HG03520 (cell line): Measurements from ENCODE around the gene ZNG1B.
"Not testable (repeated sequence)": the region's sequence is repeated elsewhere in the genome, so short reads cannot be mapped to it uniquely, and the experiment has no call there.

Source experiments
- ATAC-seq: cut with Tn5 transposase; IDR thresholded peaks from one replicate; pipeline ENCODE4 v1.9.1; 2021; ENCODE audit warnings: mild to moderate bottlenecking, moderate library complexity; ENCODE audit not compliant: unreplicated experiment

Gene ZNG1B

DNA sequence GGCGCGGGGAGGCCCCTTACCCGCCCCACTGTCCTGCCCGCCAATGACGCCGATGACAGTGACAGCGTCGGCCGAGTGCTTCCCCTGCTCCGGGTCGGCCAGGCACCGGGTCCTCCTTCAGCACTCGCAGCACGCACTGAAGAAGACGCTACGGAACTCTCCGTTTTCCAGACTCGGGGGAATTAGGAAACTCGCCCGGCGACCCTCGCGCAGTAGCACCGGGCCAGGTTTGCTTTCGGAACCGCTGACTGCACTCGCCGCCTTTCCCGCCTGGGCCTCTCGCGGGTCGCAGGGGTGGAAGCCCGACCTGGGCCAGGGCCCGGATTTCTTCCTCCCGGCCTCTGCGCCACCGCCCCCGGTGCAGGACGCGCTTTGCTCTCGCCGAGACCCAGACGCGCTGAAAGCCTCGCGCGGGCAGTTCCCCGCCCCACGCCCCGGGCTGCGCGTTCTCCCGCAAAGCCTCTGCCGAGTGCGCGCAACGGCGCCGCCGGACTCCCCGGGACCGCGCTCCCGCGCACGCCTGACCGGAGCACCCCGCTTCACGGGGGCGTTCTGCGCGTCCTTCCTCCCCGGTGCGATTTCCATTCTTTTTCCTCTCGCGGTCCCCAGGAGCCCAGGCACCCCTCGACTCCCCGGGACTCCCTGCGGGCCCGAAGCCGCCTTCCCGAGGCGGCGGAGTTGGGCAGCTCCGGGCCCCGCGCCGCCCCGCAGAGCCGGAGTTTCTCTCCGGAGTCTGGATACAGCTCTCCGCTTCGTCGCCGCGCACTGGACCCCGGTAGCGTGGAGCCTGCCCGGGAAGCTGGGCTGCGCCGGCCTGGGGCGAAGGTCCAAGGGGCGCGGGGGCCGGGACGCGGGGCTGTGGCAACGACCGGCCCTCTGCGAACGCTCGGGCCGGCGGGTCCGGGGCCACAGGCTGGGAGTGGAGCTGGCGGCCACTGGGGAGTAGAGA lies 65.9 kb downstream of the ZNG1B start:
- ATAC-seq = peak; percentile 59

DNA sequence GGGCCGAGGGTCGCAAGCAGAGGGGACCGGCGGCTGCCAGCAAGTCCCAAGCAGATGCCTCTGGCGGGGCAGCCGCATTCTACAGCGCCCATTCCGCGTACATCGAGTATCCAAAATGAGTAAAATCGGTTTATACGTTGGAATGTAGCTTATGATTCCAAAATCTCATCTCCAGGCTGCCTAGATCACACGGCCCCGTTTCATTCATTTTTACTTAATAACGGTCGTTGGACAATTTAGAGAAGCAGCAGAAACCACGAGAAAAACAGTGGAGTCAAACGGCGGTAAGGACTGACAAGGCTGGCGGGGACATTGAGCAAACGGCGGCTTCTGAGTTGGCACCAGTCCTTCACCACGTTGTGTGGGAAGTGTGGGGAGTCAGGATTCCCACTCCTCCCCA lies 66.6 kb downstream of the ZNG1B start:
- not testable (repeated sequence) for ATAC-seq

DNA sequence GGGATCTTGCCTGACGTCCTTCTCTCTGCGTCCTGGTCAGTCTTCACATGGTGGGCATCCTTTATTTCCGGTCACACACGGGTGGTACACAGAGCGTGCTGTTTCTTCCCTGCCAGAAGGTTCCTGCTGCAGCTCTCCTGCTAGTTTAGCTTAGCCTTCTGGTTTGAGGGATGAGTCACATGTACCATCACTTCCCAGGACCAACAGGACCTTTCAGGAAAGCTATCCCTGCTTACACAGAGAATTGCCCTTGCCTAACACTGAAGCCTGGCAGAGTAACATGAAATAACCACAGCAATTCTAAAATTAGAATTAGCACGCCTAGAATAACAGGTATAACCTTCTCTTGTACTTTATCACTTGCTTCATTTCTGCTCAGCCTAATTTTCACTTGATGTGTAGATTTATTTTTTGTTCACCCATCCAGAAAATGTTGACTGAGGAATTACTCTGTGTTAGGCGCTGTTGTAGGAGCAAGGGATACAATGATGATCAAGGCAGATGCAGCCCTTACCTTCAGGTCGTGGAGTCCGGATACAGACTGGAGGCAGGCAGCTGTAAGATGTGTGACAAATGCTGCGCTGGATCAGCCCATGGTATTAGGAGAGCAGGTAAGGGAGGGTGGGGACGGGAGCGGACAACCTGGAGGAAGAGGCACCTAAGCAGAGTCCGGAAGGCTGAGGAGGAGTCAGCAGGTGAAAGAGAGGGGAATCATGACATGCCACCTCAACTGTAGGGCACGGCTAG lies 70.1 kb downstream of the ZNG1B start:
- not testable (repeated sequence) for ATAC-seq

DNA sequence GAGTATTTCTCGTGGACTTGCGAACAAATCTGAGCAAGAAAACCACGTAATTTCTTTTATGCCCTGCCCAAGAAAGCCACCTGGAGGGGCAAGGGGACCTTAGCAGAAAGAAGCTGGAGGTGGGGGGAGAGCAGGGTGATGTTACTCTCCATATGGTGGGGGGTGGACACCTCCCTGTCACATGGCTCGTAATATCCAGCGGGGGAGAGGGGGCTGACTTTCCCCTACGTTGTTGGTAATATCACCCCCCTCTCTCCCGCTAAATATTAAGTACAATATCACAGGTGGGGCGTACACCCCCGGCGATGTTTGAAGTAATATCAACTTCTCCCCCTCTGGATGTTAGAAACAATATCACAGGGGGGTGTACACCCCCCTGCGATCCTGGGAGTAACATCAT lies 70.7 kb downstream of the ZNG1B start:
- ATAC-seq = not testable (repeated sequence)

DNA sequence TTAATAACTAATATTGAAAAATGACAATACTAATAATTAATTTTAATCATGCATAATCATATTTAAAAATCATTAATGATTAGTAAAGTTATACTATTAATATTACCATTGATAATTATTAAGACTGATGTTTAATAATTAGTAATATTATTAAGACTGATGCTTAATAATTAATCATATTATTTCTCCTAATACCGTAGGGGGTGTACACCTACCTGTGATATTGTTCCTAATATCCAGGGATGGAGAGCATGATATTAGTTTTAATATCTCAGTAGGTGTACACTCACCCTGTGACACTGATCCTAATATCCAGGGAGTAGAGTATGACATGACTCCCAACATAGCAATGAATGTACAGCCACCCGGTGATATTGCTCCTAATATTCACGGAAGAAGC lies 73.4 kb downstream of the ZNG1B start:
- ATAC-seq = not testable (repeated sequence)

DNA sequence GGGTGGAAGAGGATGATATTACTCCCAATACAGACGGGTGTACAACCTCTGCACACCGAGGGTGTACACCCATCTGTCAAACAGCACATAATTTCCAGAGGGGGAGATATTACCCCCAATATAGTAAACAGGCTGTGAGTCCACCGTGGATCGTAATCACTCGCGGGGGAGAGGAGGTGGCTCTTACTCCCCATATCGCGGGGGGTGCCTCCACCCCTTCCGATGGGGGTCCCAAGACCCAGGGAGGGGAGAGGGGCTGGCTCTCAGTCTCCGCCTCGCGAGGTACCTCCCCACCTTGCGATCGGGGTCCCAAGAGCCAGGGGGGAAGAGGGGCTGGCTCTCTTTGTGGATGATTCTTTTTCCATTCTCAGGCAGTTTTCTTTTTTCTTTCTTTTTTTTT lies 74.4 kb downstream of the ZNG1B start:
- ATAC-seq = not testable (repeated sequence)

DNA sequence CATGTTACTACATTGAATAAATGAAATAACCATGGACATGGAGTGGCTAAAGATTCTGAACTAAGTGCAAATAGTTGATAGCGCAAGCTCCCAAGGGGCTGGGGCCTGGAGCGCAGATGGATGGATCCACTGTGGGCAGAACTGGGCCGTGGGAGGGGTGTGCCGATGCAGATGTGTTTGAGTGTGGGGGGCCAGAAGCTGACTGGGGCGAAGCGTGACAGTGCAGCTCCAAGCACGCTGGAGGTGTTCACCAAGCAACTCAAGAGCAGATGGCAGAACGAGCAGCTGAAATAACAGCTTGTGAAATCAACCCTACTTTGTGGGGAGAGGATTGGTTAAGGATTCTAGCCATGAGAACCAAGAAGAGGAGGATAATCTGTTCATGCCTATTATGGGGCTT lies 78.0 kb downstream of the ZNG1B start:
- ATAC-seq = not testable (repeated sequence)

DNA sequence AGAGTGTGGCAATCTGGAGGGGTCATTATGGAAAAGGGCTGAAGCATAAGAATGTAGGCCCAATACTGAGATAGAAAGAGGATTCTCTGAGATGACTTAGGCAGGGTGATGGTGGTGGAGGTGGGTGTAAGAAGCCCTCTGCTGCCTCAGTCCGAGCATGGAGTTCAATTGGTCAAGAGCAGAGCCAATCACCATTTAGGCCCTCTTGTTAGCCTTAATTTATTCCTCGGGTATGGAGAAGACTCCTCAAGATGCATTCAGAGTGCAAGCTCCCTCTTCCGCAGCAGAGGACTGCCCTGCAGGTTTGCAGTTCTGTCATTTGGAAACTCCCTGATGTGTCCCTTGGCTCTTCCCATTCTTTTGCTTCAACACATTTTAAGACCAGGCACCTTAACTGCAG lies 78.5 kb downstream of the ZNG1B start:
- not testable (repeated sequence) for ATAC-seq

DNA sequence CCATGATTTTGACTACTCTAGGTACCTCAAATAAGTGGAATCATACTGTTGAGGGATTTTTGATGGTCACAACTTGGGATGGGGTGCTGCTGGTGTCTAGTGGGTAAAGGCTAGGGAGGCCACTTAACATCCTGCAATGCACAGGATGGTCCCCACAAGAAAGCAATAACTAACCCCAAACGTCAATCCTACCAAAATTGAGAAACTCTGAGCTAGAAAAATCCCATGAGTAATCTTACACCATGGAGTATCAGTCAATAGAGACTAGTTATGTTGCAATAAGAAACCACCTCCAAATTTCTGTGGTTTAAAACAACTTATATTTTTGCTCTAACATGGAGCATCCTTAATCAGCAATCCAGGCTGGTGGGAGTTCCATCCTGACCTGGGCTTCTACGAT lies 79.5 kb downstream of the ZNG1B start:
- not testable (repeated sequence) for ATAC-seq

DNA sequence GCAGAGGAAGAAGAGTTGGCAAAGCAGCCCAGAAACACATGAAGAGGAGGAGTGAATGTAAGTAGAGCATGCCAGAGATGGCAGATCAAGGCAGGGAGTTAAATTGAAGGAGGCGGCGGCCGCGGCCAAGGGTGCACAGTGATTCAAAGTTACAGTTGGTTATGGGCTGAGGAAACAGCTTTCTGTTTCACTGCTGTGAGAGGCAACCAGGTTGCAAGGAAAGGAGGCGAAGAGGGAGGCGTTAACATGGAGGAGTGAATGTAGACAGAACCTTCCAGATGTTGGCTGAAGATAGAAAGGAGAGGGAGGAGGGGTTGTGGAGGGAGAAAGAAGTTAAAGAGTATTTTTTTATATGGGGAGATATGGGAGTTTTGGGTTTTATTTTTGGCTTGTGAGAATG lies 83.3 kb downstream of the ZNG1B start:
- not testable (repeated sequence) for ATAC-seq

DNA sequence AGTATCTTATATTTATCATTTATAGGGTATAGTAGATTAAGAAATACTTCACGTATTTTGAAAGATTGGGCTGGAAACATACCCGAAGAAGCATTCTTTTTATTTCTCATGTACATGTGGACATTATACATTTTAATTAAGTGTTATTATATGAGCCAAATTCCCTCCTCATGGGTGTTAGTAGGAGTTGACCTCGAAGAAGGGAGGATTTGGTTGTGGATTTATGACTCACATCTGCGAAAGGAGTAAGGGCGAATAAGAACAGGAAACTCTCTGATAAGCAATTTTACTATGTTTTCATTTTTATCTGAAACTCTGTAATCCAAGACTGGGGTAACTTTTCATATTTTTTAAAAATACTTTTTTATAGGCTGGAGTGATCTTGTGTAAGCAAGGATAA lies 84.0 kb downstream of the ZNG1B start:
- ATAC-seq = not testable (repeated sequence)

DNA sequence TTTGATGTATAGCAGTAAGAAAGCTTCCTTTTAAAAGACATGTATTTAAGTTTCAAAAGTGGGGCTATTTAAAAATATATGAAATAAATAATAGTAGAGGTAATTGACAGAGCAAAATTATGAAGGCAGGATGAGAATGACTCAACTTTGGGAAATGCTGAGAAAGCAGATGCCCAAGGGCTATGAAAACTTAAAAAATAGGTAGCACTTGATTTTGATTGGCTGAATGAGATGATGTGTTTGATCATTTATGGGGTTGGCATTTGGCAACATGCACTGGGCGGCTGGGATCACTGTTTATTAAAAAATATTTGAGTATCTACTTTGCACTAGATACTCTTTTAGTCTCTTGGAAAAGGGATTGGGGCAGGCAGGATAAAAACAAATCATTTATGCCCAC lies 87.5 kb downstream of the ZNG1B start:
- ATAC-seq = not testable (repeated sequence)

DNA sequence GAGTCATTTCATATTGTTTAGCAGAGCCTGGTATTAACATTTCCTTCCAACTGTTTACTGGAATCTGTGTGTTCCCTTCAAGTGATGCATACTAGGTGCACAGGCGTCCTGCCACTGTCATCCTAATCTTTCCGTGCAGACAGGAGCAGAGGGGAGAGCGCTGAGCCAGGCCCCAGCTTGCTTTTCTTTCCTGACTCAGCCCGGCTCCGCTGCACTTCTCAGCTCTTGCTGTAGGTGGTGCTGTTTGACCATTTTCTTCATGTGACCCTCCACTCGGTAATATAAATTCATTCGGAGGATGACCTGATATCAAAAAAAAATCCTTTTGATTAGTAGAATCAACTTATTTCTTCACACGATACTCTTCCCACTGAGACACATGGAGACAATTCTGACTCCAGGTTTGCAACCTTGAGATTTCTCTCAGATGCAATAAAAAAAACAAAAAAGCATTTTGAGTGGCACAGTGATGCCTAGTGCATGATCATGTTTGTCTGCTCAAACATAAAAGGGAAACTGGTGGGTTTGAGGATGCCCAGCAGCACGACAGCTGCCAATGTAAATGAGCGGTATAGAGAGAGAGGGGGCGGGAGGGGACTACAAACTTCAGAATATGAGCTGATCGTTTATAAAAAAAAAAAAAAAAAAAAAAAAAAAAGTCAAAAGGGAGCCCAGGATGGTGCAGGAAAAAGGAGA lies 90.0 kb downstream of the ZNG1B start:
- peak; percentile 73 for ATAC-seq

DNA sequence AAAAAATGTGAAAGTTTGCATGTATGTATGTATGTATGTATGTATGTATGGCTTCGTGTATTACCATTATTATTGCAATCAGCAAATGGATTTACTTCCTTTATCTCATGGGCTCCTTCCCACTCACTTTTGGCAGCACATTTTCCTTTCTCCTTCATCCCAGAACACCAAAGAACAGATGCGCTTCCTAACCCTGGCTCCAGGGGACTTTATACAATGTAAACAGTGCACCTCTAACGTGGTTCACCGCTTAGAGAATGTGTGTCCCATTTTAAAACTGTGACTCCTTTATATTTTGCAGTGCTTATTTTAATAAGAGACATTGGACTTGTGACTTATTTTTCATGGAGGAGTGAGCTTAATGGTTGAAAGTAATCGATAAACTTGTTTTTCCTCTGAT lies 90.6 kb downstream of the ZNG1B start:
- ATAC-seq = not testable (repeated sequence)

DNA sequence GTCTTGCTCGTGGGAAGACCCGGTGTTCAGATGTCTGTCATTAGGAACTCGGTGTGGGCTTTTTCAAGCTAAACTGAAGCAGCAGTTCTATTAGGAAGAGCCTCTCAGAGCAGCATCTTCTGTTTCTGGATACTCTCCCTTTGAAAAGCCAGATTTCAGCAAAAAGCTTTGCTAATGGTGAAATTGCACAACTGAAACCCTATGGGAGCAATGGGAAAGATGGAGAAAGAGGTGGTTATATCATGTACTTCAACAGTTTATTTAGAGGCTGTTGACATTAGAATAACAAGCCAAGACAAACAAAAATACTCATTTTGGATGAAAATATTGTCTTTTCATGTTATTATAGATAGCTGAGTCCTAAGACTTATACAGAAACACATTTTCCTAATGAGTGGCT lies 91.4 kb downstream of the ZNG1B start:
- not testable (repeated sequence) for ATAC-seq

DNA sequence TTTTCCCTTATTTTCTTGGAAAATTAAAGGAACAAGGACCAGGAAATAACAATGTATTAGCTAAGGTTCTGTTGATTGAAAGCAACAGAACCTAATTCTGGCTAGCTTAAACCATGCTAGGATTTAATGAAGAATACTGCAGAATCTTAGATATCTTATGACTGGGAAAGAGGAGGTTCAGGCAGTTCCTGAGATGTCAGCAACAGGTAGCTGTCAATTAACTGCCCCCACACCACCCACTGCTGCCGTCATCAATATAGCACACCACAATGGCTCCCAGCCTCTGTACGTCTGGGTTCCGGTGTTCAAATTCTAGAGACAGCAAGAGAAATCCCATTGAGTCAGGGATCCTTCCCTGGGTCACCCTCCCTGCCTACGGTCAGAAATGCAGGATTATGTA lies 95.5 kb downstream of the ZNG1B start:
- not testable (repeated sequence) for ATAC-seq

DNA sequence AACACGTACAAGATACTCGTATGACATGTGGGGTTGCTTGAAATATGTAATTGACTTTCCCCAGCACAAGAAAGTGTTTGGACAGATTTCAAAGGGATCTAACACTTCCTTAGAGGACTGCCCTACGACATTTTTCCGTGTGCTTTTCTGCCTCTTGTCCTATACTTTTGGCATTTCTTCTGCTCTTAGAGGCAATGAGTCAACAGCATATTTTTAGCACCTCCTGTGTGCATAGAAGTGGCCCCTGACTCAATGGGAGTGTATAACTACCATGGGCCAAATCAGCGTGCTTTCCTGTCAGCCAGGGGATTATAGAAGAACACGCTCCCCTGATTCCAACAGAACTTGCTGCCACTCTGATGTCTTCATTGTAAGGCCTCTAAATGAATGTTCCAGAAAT lies 99.1 kb downstream of the ZNG1B start:
- not testable (repeated sequence) for ATAC-seq

DNA sequence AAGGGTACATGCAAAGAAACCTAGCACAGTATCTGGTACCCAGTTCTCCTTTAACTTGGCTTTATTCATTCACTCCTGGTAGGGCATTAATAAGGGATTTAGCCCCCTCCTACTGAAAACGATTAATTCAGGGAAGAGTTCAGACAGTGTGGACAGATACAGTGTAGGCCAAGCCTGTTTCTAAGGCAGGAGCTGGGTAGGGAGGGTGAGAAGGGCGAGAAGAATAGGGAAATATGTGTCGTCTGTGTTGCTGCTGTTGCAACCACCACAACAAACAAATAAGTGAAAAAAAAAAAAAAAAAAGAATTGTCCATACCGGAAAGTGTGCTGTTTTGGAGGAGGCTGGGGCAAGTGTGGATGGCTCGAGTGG lies 103.3 kb downstream of the ZNG1B start:
- not testable (repeated sequence) for ATAC-seq

DNA sequence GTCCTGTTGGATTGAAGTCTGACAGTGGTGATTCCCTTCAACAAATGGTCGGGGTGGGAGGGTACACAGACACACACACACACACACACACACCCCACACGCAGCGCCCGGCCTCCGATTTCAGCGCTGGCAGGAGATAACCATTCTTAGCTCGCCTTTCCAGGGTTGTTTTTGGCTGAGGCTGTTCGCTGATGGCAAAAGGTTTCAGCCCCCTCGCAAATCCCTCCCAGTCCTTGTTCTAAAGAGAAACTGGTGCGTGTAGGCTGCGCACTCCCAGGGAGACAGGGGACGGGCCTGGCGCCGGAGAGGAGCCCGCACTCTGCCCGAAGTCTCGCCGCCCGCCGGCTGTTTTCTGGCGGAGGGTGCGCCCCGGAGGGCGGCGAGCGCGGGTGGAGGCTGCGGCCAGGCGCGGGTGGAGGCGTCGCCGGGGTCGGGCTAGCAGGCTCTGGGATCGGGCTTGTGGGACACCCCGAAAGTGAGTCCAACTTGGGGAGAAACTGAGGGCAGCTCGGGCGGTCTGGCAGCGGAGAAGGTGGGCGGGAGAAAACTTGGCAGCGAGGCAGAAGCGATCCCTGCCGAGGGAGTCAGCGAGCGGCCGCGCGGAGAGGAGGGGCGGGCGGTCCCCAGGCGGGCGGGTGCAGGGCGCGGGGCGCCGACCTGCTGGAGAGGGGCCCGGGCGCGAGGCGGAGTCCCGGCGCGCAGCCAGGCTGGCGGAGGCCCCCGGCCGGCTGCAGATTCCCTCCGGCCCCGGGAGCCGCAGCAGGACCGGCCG lies 103.9 kb downstream of the ZNG1B start:
- ATAC-seq = not testable (repeated sequence)

DNA sequence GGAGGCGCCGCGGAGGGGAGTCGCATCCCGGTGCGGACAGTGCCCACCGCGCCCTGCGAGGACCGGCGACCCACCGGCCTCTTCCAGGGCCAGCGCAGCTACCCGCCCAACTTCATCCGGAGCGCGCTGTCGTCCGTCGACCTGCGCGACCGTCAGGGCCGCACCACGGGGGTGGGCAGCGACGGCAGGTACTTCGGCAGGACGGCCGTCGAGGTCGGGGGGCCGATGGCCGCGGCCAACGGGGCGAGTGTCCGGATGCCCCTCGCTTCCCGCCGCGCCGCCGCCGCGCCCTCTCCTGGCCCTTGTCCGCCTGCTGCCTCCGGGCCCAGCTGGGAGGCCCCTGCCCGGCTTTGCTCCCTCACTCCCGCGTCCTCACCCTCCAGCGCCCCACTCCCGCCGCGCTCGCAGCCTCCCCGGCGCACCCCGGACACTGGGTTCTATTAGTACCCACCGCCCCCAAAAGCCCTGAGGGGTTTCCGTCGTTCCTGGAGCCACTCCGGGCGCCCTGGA lies 104.5 kb downstream of the ZNG1B start:
- not testable (repeated sequence) for ATAC-seq
